NOMO-1 treated with dmso at 0.1 percent for 144 hours (cell line): ENCODE measurements around the gene COL8A2.

Source experiments
- DNase-seq: peaks from one replicate; lab custom pipeline; 2025; ENCODE audit not compliant: unreplicated experiment; lab: John Stamatoyannopoulos, UW

Gene COL8A2

GRCh38 chr1:36157973-36158826, 33.2 kb upstream of the COL8A2 start:
- no peak for DNase-seq

GRCh38 chr1:36157115-36157903, 32.3 kb upstream of the COL8A2 start:
- no peak for DNase-seq

- DNase-seq = no peak
Observed at GRCh38 chr1:36156329-36157114, 31.5 kb upstream of the COL8A2 start.

GRCh38 chr1:36155408-36156328, 30.6 kb upstream of the COL8A2 start, which contains the start of gene MAP7D1:
Gene MAP7D1, plus strand, starts transcription at chr1:36156160. Its CDS starts 258 bp downstream, at chr1:36156418.
- peak; percentile 31 for DNase-seq

DNA sequence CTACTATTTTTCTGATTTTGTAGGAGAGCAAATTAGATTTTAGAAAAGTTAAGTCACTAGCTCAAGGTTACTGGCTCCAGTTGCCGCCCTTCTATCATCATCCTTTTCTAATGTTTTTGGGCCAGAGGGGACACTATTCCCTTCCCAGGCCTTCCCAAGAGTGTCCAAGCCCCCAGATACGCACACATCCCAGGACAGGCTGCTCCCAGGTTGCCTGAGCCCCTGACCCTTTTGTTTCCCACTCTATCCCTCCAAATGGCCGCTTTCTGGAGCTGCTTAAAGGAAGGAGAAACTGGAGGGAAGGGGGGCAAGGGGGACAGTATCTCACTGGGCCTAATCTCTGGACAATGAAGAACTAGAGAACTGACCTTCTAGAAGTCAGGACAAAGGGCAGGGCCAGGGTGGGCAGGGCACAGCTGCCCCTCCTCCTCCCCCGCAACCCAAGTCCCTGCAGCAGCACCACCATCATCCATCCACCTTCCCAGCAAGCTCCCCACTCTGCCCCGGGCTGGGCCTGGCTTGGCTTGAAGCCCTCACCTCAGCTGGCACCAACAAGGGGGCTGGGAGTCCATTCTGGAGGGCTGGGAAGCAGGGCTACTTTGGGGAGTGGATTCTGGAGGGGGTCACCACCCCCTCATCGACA, 29.9 kb upstream of the COL8A2 start:
- no peak for DNase-seq

DNA sequence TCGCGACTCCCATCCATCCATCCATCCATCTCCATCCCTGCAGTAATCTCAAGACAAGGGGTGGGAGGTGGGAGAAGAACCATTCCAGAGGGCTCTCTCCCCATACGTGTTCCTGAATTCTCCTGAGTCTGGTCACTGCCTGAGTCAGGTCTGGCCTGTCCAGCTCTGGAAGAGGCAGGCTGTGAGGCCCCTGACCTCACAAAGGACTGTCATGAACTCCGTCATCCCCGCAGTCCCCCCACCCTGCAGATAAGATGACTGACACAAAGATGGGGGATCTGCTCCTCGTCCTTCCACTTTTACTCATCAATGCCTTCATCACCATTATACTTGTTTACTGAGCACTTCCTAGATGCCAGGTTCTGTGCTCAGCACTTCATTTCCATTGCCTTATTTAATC, 29.3 kb upstream of the COL8A2 start:
- no peak for DNase-seq

DNA sequence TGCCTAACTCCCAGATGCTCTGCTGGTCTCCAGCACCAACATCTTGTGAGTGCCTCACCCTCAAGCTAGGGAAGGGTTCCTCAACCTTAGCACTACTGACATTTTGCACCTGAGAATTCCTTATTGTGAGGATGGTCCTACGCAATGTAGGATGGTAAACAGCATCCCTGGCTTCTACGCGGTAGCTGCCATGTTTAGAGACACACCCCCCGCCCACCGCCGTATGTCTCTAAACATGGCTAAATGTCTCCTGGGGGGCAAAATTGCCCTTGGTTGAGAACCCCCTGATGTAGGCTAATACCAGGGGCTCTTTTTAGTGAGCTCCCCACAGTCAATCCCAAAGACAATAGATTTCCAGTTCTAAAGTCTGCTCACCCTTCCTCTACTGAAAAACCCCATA, 28.5 kb upstream of the COL8A2 start:
- DNase-seq = no peak

DNA sequence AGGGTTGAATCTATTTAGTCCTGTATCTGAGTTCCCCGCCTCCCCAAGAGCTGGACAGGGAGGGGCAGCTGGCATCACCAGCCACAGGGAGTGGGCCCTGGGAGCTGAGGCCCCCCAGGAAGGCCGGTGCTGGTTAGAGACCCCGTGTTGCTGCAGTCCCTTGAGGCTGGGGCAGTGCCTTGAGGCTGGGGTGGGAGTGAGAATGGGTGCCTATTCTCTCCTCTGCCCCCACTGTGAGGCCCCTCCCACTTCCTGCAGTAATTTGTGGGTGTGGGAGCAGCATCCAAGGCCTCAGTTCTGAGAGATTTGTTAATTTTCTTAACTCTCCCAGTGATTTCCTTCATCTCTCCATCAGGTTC, 26.8 kb upstream of the COL8A2 start:
- no peak for DNase-seq

DNA sequence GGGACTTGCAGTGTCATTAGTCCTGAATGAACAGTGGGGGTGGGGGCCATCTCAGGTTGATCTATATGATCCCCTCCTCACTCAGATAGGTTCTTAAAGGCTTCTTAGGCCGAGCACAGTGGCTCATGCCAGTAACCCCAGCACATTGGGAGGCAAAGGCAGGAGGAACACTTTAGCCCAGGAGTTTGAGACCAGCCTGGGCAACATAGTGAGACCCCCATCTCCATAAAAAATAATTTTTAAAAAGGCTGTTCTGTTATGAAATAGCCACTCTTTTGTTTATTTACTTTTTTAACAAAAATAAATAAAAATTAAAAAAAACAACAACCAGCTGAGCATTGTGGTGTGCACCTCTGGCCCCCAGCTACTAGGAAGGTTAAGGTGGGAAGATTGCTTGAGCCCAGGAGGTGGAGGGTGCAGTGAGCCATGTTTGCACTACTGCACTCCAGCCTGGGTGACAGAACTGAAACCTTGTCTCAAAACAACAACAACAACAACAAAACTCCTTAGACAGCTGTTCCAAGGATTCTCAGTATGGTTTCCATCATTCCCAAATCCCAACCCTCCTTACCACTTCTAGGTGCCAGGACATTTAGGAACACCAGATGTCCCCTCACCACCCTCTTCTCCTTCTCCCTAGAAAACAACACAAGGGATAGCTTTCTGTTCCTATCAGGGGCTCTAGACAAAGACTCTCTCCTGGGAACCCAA, 26.3 kb upstream of the COL8A2 start:
- no peak for DNase-seq

DNA sequence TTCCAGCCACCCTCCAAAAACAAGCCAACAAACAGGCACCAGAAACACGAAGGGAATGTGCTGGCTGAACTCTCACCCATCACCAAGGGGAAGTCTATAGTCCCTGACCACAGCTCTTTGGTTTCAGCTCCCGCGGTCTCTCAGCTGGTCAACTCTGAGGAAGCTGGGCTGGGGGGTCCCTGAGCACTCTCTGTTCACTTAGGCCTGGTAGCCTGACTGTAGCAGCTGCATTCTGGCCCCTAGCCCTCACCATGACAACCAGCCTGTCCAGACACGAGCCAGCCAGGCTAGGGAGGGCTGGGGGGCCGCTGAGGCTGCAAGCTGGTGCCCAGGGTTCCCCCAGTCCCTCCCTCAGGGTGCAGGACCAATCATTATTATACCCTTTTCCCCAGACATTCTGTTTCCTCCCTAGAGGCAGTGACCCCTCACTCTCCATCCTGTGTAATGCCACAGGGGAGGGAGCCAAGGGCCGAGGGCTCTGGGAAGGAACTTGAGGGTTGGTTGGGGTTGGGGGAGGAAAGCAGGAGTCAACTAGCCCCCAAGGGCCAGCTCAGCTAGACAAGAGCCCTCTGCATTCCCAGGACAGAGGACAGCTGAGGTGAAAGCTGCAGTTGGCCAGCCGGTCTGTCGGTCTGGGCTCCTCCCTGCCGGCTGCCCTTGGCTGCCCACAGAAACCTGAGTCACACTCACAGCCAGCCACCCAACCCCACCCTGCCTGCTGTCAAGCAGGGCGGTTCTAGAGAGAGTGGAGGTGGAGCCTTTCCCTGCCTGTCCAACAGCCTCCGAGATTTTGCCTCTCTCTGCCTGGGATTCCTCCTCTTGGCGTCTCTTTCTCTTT, 25.5 kb upstream of the COL8A2 start:
- DNase-seq = peak; percentile 87

DNA sequence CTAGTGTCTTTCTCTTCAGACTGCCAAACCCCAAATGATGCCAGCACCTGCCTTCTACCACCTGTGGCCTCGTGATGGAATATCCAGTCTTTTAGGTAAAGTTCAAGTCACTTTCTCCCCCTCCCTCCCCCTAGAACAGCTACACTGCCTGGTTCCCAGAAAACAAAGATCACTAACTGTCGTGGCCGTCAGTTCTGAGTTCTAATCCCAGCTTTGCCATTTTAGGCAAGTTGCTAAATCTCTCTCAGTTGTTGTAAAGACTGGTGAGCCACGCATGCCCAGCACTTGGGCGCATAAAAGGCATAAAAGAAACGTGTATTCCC, 24.9 kb upstream of the COL8A2 start:
- DNase-seq = no peak

DNA sequence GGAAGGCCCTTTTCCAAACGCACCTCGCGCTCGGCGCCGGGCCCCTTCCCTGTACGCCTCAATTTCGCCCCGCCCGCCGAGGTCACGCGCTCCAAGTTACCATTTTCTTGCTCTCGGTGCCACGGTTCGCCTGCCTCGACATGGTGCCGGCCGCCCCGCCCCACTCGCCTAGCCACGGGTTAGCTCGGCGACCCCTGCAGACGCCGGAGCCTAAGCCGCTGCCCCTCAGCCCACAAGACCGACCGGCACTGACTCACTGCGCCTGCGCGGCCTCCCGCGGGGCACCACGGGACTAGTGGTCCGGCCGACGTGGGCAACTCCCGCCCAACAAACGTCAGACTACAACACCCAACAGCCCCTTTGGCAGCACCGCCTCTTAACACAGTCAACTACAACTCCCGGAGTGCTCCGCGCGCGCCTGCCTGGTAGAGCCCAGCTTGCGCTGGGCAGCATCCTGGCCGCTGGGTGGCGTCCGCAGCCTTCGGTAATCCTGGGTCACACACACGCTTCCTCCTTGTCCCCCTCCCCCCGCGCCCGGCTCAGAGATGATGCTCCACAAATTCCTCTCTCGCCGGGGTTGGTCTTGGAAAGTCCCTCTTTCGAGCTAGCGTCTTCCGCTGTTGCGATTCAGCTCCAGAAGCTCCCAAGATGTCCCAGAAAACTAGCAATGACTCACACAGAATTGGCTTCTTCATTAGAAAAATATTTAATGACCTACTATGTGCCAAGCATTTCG, 24.4 kb upstream of the COL8A2 start, which contains the start of gene TRAPPC3:
TRAPPC3 (minus strand) TSS at position 250 of the 736 bp plus-strand sequence; CDS start at position 142, 108 bp downstream.
- peak; percentile 100 for DNase-seq

GRCh38 chr1:36148821-36149236, 23.8 kb upstream of the COL8A2 start:
- no peak for DNase-seq

DNA sequence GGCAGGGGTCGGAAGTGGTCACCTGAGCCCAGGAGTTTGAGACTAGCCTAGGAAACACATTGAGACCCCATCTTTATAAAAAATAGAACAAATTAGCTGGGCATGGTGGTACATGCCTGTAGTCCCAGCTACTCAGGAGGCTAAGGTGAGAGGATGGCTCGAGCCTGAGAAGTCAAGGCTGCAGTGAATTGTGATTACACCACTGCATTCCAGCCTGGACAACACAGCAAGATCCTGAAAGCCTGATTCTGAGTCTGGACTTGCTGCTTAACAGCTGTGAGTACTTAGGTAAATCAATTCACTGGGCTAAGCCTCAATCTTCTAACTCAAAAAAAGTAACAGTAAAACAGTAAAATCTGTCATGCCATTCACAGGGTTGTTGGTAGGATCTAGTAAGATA, 19.4 kb upstream of the COL8A2 start:
- no peak for DNase-seq

- no peak for DNase-seq
Observed at GRCh38 chr1:36143424-36143823, 18.4 kb upstream of the COL8A2 start.

- DNase-seq = peak; percentile 47
Observed at GRCh38 chr1:36142121-36142520, 17.1 kb upstream of the COL8A2 start.

DNA sequence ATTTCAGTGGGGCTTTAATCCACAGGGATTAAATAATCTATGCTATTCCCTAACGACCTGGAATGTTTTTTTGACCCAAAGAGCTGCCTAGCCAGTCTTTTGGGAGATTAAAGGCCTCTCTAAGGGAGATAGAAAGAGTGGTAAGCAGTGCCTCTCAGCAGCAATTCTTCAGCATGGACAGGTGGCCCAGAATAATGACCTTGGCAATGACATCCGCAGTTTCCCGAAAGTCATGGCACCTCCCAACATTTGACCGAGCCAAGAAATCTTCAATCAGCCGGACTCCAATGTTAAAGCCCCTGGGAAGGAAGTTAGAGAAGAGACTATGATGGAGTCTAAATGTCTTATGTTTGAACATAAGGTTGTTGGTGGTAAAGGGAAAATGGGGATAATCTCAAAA, 14.5 kb upstream of the COL8A2 start:
- DNase-seq = no peak

GRCh38 chr1:36137776-36138175, 12.8 kb upstream of the COL8A2 start:
- no peak for DNase-seq
